HuH-7.5 (cell line): ENCODE results near the gene ZNF594.
"Not testable (repeated sequence)": the region's sequence is repeated elsewhere in the genome, so short reads cannot be mapped to it uniquely, and the experiment has no call there.

ENCODE experiments used
- DNase-seq: peaks from one replicate; pipeline ENCODE4 v3.0.0; 2011; ENCODE audit warnings: low spot score

ZNF594 gene

GRCh38 chr17:5191541-5192417 lies at the start of gene ZNF594:
TSS of gene ZNF594 (minus strand) at chr17:5191868. CDS start at chr17:5184256, 7,612 bp downstream.
- peak; percentile 90 for DNase-seq

GRCh38 chr17:5239769-5240168 lies 48.1 kb upstream of the ZNF594 start:
- not testable (repeated sequence) for DNase-seq

GRCh38 chr17:5238333-5238732 lies 46.7 kb upstream of the ZNF594 start:
- DNase-seq: no peak

GRCh38 chr17:5237541-5238016 lies 45.9 kb upstream of the ZNF594 start:
- DNase-seq: peak; percentile 73

GRCh38 chr17:5236938-5237540 lies 45.4 kb upstream of the ZNF594 start:
- no peak for DNase-seq

- DNase-seq: no peak
Observed at GRCh38 chr17:5234645-5235576, 43.2 kb upstream of the ZNF594 start, which contains the start of gene SCIMP. TSS of gene SCIMP (minus strand) at chr17:5234860. CDS start at chr17:5234755, 105 bp downstream.

- DNase-seq: not testable (repeated sequence)
Observed at GRCh38 chr17:5233492-5233891, 41.8 kb upstream of the ZNF594 start.

GRCh38 chr17:5226940-5227878 lies 35.5 kb upstream of the ZNF594 start:
- DNase-seq: no peak

GRCh38 chr17:5225668-5226457 lies 34.2 kb upstream of the ZNF594 start:
- DNase-seq: no peak

- DNase-seq: not testable (repeated sequence)
Observed at GRCh38 chr17:5221912-5222311, 30.2 kb upstream of the ZNF594 start.

- DNase-seq: no peak
Observed at GRCh38 chr17:5220074-5220473, 28.4 kb upstream of the ZNF594 start.

GRCh38 chr17:5219536-5219935 lies 27.9 kb upstream of the ZNF594 start:
- DNase-seq: no peak

DNA sequence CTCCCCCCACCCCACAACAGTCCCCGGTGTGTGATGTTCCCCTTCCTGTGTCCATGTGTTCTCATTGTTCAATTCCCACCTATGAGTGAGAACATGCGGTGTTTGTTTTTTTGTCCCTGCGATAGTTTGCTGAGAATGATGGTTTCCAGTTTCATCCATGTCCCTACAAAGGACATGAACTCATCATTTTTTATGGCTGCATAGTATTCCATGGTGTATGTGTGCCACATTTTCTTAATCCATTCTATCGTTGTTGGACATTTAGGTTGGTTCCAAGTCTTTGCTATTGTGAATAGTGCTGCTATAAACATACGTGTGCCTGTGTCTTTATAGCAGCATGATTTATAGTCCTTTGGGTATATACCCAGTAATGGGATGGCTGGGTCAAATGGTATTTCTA lies 25.9 kb upstream of the ZNF594 start:
- DNase-seq: not testable (repeated sequence)

DNA sequence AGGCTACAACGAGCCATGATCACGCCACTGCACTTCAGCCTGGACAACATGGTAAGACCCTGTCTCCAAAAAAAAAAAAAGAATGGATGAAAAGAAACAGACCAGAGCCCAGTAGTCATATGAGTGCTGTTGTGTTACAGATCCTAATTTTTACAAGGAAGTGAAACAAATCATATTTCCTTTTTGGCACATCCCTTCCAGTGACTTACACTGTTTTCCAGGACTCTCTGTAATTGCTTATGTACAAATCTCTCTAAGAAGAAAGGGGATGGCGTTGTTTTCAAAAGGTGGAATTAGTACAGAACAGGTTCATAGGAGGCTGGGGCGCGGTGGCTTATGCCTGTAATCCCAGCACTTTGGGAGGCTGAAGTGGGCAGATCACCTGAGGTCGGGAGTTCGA lies 19.8 kb upstream of the ZNF594 start:
- no peak for DNase-seq

GRCh38 chr17:5210614-5211252 lies 19.1 kb upstream of the ZNF594 start:
- no peak for DNase-seq

DNA sequence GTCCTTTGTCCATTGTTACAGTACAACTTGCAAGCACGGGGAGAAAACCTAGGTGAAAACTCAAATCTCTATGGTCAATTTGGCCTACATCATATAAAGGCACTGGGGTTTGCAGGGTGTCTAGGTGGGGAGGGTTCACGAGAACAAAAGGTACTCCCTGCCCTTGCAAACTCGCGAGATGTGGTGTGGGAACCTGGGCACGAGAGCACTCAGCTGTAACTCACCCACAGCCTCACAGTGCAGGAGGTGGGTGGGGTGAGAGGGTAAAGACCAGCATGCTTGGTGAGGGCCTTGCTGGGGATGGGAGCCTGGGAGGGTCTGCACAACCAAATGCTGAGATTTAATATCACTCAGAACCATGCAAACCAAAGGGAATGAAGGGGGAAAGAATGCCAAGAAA lies 18.4 kb upstream of the ZNF594 start:
- DNase-seq: no peak

- DNase-seq: no peak
Observed at GRCh38 chr17:5209396-5209795, 17.7 kb upstream of the ZNF594 start.

DNA sequence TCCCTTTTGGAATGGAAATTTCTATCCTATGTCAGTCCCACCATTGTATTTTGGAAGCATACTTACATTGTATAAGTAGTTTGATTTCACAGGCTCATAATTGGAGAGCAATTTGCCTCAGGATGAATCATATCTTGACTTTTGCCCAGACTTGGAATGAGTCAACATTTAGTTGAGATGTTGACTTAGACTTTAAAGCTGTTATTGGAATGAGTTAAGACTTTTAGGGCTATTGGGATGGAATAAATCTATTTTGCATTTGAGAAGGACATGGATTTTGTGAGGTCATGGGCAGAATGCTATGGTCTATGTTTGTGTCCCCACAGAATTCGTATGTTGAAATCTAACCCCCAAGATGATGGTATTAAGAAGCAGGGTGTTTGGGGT lies 12.2 kb upstream of the ZNF594 start:
- DNase-seq: no peak

DNA sequence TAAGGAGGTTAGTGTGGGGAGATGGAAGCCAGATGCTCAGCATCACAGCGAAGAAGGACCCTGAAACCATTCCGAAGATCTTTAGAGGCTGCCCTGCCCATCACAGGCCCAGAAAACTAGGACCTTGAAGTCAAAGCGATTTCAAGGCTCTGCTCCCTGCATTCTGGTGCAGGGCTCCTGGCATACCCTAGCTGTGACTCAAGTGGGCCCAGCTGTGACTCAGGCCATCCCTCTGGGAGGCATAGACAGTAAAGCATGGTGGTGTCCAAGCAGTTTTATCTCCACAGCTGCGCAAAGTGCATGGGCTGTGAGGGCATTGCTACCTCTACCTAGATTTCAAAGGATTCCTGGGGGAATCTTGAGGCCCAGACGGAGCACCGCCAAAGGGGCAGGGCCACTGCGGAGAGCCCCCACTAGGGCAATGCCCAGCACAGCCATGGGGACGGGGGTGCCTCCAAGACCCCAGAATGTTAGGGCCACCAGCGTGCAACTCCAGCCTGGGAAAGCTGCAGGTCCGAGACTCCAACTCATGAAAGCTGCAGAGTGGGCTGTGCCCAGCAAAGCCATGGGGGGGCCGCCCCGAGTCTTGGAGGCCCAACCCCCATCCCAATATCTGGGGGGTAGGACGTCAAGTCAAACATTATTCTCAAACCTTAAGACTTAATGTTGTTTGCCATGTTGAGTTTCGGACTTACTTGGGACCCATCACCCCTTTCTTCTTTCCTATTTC lies 11.7 kb upstream of the ZNF594 start:
- no peak for DNase-seq
